Inflammatory macrophage (primary cell): ENCODE measurements around the gene OR6C2.
"Not testable (repeated sequence)": the region's sequence is repeated elsewhere in the genome, so short reads cannot be mapped to it uniquely, and the experiment has no call there.

Experiments used
- DNase-seq, 2 donors: peaks; one replicate each; pipeline ENCODE4 v3.0.0-alpha.2; 2020 to 2022

OR6C2 gene

GRCh38 chr12:55472264-55472663 is 28.4 kb downstream of the OR6C2 start:
- no peak for DNase-seq

GRCh38 chr12:55479136-55479535 is 35.3 kb downstream of the OR6C2 start:
- not testable (repeated sequence) for DNase-seq

GRCh38 chr12:55484284-55484683 is 40.4 kb downstream of the OR6C2 start:
- not testable (repeated sequence) for DNase-seq

- no peak for DNase-seq
Observed at GRCh38 chr12:55492078-55492477, 48.2 kb downstream of the OR6C2 start, which contains the start of gene OR6C68. Gene OR6C68 (plus strand): TSS chr12:55492378. CDS start chr12:55492378, 0 bp downstream.

- DNase-seq: no peak
Observed at GRCh38 chr12:55495490-55495889, 51.6 kb downstream of the OR6C2 start.

- no peak for DNase-seq
Observed at GRCh38 chr12:55499231-55499630, 55.4 kb downstream of the OR6C2 start.

- no peak for DNase-seq
Observed at GRCh38 chr12:55499810-55500252, 56.0 kb downstream of the OR6C2 start.

GRCh38 chr12:55501601-55502000 is 57.7 kb downstream of the OR6C2 start:
- no peak for DNase-seq
